ENCODE data around the gene ASXL2. TPM values are rescaled to one million over a fixed set of nuclear protein-coding genes. Genes with fewer than 3 reads are reported as not detected.

Gene ASXL2
- total and polyA plus RNA-seq, 2 of the 13 experiments (the other 11 are each of a cell fraction or from before 2014, with no cell fraction given) = 12.1 to 19.2 TPM

DNA sequence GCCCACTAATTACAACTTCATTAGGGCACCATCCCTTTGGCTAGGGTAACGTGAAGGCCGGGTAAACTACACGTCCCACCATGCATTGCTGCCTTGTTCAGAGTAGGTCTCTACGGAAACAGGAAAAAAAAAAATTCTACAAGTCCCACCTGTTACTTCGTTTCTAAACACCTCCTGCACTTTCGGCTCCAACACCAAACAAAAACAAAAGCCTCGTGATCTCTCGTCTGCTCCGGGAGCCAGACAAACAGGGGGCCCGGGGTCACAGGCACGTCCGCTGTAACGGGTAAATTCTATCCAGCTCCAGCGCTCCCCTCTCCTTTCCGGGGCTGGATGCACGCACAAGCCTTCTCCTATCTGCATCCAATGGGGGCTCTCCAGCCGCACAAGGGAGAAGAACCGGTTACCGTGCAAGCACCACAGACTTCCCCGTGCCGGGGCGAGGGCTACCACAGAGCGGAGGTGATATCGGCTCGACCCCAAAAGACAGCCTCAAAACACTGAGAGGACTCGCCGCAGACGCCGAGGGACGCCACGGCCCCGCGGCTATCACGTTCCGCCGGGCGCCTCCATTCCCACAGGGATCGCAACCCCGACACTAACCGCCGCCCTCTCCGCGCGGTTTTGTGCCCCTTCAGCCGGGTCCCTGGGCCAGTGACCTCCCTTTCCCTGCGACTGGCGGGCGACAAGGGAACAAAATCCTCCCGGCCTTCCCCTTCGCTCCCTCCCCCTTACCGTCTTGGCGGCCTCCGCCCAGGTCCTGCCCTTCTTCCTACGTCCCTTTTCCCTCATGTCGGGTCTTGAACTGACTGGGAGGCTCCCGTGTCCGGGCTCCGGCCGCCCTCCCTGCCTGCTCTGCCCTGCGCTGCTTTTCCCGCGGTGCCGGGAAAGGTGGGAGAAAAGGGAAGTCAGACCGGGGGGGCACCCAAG lies 591 bp downstream of the ASXL2 start (continued):
- TF ChIP-seq, protein P1, sequence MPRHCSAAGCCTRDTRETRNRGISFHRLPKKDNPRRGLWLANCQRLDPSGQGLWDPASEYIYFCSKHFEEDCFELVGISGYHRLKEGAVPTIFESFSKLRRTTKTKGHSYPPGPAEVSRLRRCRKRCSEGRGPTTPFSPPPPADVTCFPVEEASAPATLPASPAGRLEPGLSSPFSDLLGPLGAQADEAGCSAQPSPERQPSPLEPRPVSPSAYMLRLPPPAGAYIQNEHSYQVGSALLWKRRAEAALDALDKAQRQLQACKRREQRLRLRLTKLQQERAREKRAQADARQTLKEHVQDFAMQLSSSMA (CRISPR knock-in tag; IDR thresholded peaks at IDR 0.05) = 0 out of 2 replicates have a peak, but pooled peaks have one; percentile 22
- TF ChIP-seq NRL (CRISPR knock-in tag; IDR thresholded peaks at IDR 0.05; ENCODE audit: borderline replicate concordance) (peak; percentile 95), IRF2 (CRISPR knock-in tag; IDR thresholded peaks at IDR 0.05) (0 out of 2 replicates have a peak, but pooled peaks have one; percentile 46), JARID2 (CRISPR knock-in tag; IDR thresholded peaks at IDR 0.05; ENCODE audit: insufficient replicate concordance) (peak; percentile 24), ZNF761 (CRISPR knock-in tag; conservative IDR thresholded peaks at IDR 0.05) (peak; percentile 80), GTF2F1 (IDR thresholded peaks at IDR 0.05; ENCODE audit: low read length) (no peak), POLR2G (IDR thresholded peaks at IDR 0.05; ENCODE audit: low read depth, low read length) (peak; percentile 53), ZNF713 (CRISPR knock-in tag; IDR thresholded peaks at IDR 0.05) (0 out of 2 replicates have a peak, but pooled peaks have one; percentile 76), ZSCAN25 (CRISPR knock-in tag; IDR thresholded peaks at IDR 0.05) (0 out of 2 replicates have a peak, but pooled peaks have one; percentile 49), ZNF766 (CRISPR knock-in tag; IDR thresholded peaks at IDR 0.05; ENCODE audit: borderline replicate concordance) (0 out of 2 replicates have a peak, but pooled peaks have one; percentile 34), SUZ12 (IDR thresholded peaks at IDR 0.05; ENCODE audit: low read depth, low read length) (peak; percentile 47), MXD4 (CRISPR knock-in tag; IDR thresholded peaks at IDR 0.05) (no peak; the same call in 1 of the 2 replicates), ZNF720 (CRISPR knock-in tag; IDR thresholded peaks at IDR 0.05) (no peak)
- TF ChIP-seq, protein P2, sequence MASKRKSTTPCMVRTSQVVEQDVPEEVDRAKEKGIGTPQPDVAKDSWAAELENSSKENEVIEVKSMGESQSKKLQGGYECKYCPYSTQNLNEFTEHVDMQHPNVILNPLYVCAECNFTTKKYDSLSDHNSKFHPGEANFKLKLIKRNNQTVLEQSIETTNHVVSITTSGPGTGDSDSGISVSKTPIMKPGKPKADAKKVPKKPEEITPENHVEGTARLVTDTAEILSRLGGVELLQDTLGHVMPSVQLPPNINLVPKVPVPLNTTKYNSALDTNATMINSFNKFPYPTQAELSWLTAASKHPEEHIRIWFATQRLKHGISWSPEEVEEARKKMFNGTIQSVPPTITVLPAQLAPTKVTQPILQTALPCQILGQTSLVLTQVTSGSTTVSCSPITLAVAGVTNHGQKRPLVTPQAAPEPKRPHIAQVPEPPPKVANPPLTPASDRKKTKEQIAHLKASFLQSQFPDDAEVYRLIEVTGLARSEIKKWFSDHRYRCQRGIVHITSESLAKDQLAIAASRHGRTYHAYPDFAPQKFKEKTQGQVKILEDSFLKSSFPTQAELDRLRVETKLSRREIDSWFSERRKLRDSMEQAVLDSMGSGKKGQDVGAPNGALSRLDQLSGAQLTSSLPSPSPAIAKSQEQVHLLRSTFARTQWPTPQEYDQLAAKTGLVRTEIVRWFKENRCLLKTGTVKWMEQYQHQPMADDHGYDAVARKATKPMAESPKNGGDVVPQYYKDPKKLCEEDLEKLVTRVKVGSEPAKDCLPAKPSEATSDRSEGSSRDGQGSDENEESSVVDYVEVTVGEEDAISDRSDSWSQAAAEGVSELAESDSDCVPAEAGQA (IDR thresholded peaks at IDR 0.05; ENCODE audit: low read depth) = 0 out of 2 replicates have a peak, but pooled peaks have one; percentile 36
- TF ChIP-seq, protein P2 (CRISPR knock-in tag; IDR thresholded peaks at IDR 0.05; ENCODE audit: borderline replicate concordance) = 0 out of 2 replicates have a peak, but pooled peaks have one; percentile 31
- TF ChIP-seq, protein P3, sequence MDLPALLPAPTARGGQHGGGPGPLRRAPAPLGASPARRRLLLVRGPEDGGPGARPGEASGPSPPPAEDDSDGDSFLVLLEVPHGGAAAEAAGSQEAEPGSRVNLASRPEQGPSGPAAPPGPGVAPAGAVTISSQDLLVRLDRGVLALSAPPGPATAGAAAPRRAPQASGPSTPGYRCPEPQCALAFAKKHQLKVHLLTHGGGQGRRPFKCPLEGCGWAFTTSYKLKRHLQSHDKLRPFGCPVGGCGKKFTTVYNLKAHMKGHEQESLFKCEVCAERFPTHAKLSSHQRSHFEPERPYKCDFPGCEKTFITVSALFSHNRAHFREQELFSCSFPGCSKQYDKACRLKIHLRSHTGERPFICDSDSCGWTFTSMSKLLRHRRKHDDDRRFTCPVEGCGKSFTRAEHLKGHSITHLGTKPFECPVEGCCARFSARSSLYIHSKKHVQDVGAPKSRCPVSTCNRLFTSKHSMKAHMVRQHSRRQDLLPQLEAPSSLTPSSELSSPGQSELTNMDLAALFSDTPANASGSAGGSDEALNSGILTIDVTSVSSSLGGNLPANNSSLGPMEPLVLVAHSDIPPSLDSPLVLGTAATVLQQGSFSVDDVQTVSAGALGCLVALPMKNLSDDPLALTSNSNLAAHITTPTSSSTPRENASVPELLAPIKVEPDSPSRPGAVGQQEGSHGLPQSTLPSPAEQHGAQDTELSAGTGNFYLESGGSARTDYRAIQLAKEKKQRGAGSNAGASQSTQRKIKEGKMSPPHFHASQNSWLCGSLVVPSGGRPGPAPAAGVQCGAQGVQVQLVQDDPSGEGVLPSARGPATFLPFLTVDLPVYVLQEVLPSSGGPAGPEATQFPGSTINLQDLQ (CRISPR knock-in tag; IDR thresholded peaks at IDR 0.05) = 0 out of 2 replicates have a peak, but pooled peaks have one; percentile 61
- TF ChIP-seq, protein P4, sequence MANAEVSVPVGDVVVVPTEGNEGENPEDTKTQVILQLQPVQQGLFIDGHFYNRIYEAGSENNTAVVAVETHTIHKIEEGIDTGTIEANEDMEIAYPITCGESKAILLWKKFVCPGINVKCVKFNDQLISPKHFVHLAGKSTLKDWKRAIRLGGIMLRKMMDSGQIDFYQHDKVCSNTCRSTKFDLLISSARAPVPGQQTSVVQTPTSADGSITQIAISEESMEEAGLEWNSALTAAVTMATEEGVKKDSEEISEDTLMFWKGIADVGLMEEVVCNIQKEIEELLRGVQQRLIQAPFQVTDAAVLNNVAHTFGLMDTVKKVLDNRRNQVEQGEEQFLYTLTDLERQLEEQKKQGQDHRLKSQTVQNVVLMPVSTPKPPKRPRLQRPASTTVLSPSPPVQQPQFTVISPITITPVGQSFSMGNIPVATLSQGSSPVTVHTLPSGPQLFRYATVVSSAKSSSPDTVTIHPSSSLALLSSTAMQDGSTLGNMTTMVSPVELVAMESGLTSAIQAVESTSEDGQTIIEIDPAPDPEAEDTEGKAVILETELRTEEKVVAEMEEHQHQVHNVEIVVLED (CRISPR knock-in tag; IDR thresholded peaks at IDR 0.05; ENCODE audit: borderline replicate concordance) = peak; percentile 45; the same call in 1 of the 2 replicates
